Fibroblast of gingiva (primary cell): ENCODE results near the gene ATF6.

Experiments used
- DNase-seq: peaks from one replicate; pipeline ENCODE4 v3.0.0-alpha.2; 2011; ENCODE audit warnings: low read depth

The ATF6 gene

DNA sequence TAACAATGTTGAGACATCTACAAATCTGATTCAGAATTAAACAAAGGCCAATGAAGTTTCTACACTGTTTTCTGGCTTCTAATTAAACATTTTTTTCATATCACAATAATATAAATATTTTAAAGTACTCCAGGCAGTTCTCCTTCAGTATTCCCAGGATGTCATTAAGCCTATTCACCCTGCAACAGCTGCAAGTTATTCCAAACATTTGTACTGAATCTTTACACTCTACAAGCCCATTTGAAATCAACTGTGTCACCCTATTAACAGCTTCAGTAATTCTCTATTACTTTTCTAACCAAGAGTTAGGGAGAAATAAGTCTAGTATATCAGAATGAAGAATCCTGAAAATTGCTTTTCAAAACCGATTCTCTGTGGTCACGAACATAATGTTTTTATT is 133.0 kb downstream of the ATF6 start:
- no peak for DNase-seq

- DNase-seq: no peak
Measured at GRCh38 chr1:161900160-161900559, 134.0 kb downstream of the ATF6 start.

DNA sequence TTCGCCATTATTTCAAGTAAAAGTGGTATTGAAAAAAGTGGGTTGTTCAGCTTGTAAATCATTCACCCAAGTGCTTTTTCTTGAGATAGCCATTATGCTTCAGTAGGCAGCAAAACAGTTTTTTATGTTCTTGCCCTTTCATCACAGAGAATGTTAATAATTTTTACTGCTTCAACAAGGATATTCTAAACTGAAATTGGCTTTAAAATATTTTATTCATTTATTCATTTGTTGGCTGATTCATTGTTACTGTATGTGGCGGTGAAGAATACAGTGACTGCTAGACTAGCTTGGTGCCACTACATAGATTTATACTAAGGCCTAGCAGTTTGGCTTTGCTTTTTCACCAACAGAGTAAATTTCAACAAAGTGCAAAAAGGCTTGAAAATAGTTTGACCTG is 136.1 kb downstream of the ATF6 start:
- no peak for DNase-seq

DNA sequence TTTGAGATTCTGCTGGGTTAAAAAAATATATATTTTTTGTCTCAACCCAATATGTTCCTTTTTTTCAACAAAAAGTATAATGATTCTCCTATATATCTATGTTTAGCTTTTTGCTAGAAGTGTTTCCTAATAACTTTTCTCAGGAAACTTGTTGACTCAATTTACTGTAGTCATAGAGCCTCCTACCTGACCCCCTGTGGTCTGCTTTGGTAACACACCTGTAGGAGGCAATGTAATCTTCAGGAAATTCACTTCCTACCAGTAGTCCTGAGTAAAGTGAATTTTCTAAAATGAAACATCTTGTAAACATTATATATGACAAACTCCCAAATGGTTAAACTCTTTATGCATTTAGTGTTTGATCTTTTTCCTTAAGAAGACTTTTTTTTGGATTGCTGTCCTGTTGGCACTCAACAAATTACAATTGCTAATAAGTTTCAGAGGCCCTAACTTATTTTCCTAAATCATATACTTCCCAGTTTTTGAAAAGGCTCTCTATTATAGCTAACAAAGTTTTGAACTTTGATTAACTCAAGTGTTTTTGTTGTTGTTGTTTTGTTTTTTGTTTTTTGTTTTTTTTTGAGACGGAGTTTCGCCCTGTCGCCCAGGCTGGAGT is 139.3 kb downstream of the ATF6 start:
- DNase-seq: no peak

- no peak for DNase-seq
Measured at GRCh38 chr1:161907265-161907664, 141.1 kb downstream of the ATF6 start.

- DNase-seq: peak; percentile 11
Measured at GRCh38 chr1:161908264-161908663, 142.1 kb downstream of the ATF6 start.

- DNase-seq: peak; percentile 44
Measured at GRCh38 chr1:161910604-161911003, 144.5 kb downstream of the ATF6 start.

DNA sequence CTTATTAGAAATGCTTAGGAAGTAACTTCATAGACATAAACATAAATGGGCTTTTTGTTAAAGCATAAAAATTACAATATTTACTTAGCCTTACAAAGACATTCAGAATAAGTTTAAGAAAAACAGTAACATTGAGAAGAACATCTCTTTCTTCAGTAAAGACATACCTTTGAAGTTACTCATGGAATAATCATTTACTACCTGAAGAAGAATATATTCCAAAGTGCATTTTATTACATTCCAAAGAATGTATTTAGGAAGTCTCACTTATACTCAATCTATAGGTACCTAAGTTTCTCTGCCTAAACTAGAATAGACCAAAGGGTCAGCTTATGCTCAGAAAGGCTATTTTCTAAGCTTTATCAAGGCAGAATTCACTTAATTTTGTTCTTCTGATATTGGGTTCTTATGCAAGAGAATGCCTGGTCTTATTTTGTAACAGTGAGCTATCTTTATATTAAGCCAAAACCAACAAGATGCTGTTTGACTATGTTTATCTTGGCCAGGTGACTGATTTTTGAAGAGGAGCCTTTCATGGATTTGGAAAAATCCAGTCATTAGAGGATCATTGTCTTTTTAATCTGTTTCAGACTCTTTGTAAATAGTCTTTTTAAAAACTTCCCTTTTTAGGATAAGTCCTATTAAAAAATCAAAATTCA is 147.5 kb downstream of the ATF6 start:
- peak; percentile 70 for DNase-seq

DNA sequence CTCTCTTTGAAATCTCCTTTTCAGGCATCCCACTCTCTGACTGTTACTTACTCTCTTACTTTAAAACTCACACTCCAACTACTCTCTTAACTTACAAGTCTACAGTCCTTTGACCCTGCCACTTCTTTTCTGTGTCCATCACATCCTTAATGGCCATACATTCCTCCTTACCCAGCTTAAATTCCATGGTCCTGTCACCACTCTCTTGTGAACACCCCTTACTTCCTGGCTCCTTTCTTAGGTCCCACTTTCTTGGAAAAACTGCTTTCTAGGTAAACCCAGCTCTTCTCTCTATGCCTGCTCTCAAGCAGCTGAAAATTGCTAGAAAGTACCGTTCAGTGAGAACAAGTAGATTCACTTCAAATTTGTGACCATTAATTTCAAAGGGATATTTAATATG is 148.5 kb downstream of the ATF6 start:
- DNase-seq: no peak

DNA sequence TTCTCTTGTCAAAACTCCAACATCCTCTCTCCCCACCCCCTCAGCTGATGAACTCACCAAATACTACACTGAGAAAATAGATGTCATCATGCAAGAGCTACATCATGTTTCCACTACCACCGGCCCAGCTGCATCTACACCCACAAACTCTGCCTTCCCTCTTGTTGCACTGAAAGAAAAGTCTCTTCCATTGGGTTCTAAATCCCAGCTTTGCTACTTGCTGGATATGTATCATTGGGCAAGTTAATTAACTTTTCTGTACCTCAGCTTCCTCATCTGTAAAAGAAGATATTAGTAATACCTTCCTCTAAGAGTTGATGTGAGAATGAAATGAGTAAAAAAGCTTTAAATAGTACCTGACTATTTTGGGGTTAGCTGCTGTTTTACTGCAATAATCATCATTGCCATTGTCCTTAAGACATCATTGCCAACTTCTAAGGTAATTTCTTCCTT is 149.0 kb downstream of the ATF6 start:
- DNase-seq: no peak

GRCh38 chr1:161915978-161916377 is 149.9 kb downstream of the ATF6 start:
- DNase-seq: no peak

GRCh38 chr1:161919229-161919628 is 153.1 kb downstream of the ATF6 start:
- DNase-seq: no peak

- no peak for DNase-seq
Measured at GRCh38 chr1:161921491-161921890, 155.4 kb downstream of the ATF6 start.

DNA sequence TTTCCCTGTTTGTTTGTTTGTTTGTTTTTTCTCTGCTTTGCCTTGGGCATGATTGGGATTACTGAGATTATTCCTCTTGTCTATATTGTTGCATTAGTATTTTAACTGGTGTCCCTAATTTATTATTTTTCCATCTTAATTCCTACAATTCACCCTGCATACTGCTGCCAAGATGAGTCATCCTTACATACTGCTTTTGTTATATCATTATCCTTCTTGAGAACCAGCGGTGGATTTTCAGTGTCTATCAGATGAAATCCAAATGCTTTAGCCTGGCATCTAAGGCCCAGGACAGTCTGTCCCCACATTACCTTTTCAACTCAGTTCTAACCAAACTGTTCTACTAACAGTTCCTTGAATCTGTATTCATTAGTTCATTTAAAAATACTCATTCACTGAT is 155.9 kb downstream of the ATF6 start:
- DNase-seq: peak; percentile 47

DNA sequence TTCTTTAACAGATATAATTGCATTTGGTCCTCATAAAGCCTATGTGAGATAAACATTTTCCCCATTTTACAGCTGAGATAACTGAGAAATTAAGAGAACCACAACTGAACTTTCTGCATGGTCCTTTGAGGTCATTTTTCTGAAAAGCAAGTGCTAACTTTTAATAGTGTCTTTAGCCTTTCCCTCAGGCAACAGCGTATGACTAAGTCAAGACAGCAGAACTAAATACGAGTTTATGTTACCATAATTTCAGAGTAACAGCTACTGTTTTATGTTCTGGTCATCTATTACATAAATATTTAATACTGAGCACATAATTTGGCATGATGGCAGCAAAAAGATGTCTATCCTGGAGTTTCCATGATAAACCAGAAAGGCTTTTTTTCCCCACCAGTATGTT is 161.9 kb downstream of the ATF6 start:
- no peak for DNase-seq

DNA sequence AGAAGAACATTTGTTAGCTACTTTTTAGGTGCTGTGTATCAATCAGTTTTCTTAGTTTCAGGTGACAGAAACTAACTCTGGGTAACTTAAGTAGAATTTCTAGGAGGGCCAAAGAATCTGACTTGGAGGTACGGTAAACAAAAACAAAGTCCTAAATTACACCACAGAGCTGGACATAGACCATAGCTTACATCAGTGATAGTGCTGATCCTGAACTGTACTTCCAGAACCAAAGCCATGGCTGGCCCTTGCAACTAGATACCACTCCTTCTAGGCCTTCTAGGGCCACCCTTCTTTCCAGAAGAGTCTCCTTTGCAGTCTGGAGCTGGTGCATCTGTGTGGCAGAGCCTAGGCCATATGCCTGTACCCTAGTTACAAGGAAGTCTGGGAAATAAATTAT is 163.0 kb downstream of the ATF6 start:
- DNase-seq: no peak

- peak; percentile 27 for DNase-seq
Measured at GRCh38 chr1:161930064-161930463, 163.9 kb downstream of the ATF6 start.

- peak; percentile 10 for DNase-seq
Measured at GRCh38 chr1:161932668-161933067, 166.5 kb downstream of the ATF6 start.

DNA sequence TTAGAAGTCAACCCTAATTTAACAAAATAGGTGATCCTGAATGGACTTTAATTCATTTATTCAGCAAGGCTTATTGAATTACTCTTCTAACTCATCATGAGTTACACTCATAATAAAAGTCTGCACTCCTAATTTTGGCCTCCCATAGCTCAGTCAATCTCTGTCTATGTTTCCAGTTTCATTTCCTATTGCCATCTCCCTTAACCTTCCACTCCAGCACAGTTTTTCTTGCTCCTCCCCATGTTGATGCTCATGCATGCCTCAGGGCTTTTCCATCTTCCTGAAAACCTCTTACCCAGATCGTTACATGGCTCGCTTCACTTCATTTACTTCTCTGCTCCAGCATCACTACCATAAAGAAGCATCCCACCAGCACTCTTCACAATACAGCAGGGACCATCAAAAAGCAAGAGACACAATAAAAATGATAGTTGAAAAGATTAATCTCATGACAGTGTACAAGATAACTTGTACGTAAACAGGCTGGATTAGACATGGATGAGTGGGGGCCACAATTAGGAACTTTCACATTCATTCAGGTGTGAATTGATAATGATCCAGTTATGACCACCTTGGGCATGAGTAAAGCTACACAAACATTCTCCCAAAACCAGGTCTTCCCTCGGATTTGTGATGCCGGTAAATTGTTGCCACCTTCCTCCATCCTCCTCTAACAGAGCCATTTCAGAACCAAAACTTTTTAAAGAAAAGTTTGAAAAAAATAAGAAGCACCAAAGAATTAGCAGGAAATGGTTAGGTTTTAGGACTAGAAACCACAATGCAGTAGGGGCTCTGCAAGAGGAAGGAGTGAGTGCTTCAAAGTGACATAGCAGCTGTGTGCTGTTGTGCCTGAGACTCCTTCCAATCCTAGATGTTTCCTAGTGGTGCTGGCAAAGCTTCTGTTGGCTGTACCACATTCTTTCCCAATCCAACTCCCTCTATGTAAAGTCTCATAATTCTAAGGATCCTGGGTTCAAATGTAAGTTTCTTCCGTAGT is 167.8 kb downstream of the ATF6 start:
- DNase-seq: no peak

DNA sequence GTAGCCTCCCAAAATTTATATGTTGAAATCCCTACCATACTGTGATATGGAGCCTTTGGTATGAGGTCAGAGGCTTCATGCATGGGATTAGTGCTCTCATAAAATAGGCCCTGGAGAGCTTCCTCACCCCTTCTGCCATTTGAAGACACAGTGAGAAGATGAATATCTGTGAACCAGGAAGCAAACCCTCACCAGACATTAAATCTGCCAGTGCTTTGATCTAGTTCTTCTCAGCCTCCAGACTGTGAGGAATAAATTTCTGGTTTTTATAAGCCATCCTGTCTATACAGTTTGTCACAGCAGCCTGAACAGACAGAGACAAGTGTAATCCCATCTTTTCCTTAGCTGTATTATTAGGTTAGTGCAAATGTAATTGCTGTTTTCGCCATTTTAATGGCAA is 169.1 kb downstream of the ATF6 start:
- DNase-seq: no peak

- DNase-seq: no peak
Measured at GRCh38 chr1:161936786-161937185, 170.7 kb downstream of the ATF6 start.

DNA sequence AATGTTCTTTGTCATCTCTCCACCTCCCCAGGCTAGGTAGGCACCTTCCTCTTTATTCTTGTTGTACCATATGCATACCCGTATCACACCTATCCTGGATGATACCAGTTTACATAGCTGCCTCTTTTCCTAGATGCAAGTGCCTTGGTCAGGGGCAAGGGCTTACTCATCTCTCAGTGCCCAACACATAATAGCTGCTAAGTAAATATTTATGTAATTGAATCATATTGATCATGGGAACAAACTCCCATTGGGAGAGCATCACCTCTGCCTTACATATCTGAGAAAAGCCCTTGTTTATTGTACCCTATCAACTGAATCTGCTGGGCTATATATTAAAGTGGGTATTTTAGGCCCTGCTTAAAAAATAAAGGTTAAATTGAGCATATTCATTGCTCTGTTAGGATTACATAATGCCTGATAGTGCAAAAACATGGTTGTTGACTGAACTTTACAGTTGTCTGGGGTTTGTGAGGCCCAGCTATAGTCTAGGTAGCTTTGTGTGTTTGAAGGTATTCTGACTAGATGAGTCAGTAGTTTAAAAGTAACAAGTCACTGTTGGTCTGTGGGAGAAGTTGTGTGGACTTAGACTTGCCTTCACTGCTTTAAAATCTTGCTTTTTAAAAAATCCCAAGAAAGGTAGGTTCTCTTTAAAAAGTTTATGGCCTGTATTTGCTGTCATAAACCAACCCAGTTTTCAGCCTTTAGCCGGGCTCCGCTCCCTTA is 174.9 kb downstream of the ATF6 start:
- DNase-seq: no peak
